NCI-H1930 (cell line): ENCODE measurements around the gene TPGS1.
A peak's percentile ranks its signal among the peaks of the same experiment; 100 is the strongest.

Experiments
- DNase-seq, 2 experiments: peaks; one replicate each; lab custom pipeline; 2025; lab: John Stamatoyannopoulos, UW

The TPGS1 gene

GRCh38 chr19:507286-508203, at the start of gene TPGS1:
TSS of gene TPGS1 (plus strand) at chr19:507497. CDS start at chr19:507507, 10 bp downstream.
- DNase-seq, result peak; percentile 40 to 68

GRCh38 chr19:457636-458035, 49.7 kb upstream of the TPGS1 start:
- no peak for DNase-seq

- DNase-seq, result no peak
Observed at GRCh38 chr19:458091-459042, 48.9 kb upstream of the TPGS1 start.

- peak; percentile 9 to 66 for DNase-seq
Observed at GRCh38 chr19:459724-460511, 47.4 kb upstream of the TPGS1 start.

- peak in 1 of 2 experiments; percentile 40 for DNase-seq
Observed at GRCh38 chr19:460877-461720, 46.2 kb upstream of the TPGS1 start, which contains the start of gene SHC2. TSS of gene SHC2 (minus strand) at chr19:461033. CDS start at chr19:460996, 37 bp downstream.

- DNase-seq, result peak; percentile 32 to 51
Observed at GRCh38 chr19:461721-462551, 45.4 kb upstream of the TPGS1 start.

- no peak for DNase-seq
Observed at GRCh38 chr19:463483-464207, 43.7 kb upstream of the TPGS1 start.

- no peak for DNase-seq
Observed at GRCh38 chr19:464208-464545, 43.1 kb upstream of the TPGS1 start.

- DNase-seq, result no peak
Observed at GRCh38 chr19:465056-465816, 42.1 kb upstream of the TPGS1 start.

- no peak for DNase-seq
Observed at GRCh38 chr19:467554-467953, 39.7 kb upstream of the TPGS1 start.

GRCh38 chr19:468587-469256, 38.6 kb upstream of the TPGS1 start:
- no peak for DNase-seq

GRCh38 chr19:469833-470232, 37.5 kb upstream of the TPGS1 start:
- no peak for DNase-seq

- no peak for DNase-seq
Observed at GRCh38 chr19:470701-471100, 36.6 kb upstream of the TPGS1 start.

- no peak for DNase-seq
Observed at GRCh38 chr19:472005-472858, 35.1 kb upstream of the TPGS1 start.

- DNase-seq, result no peak
Observed at GRCh38 chr19:474126-475078, 32.9 kb upstream of the TPGS1 start.

GRCh38 chr19:475360-475759, 31.9 kb upstream of the TPGS1 start:
- no peak for DNase-seq
